GM12892 (cell line): ENCODE measurements around the gene EML6.

Experiments
- POLR2A ChIP-seq: IDR thresholded peaks from 2 replicates; pipeline ENCODE4 v1.6.1; 2011; ENCODE audit warnings: low read depth, low read length, control low read depth
- POLR2AphosphoS5 ChIP-seq: IDR thresholded peaks from 2 replicates; pipeline ENCODE4 v1.6.1; 2011; ENCODE audit warnings: low read depth, low read length, control low read depth
- TAF1 ChIP-seq: IDR thresholded peaks from 2 replicates; pipeline ENCODE4 v1.6.1; 2011; ENCODE audit warnings: low read depth, mild to moderate bottlenecking, control low read depth, low read length, borderline replicate concordance

GRCh38 chr2:54984476-54984875 lies 261.0 kb downstream of the EML6 start:
- TF ChIP-seq POLR2A (no peak), TAF1 (no peak), POLR2AphosphoS5 (no peak)
